A549 (cell line): ENCODE results near the gene ATG5. TPM values are rescaled to one million over a fixed set of nuclear protein-coding genes. Genes with fewer than 3 reads are reported as not detected.

Experiments used
- ATAC-seq, 2 experiments: fragments of 200-7000 bp in 1 of 2; fragments of >200 bp in 1 of 2; cut with Nextera tagmentation in 1 of 2; cut with Tn5 transposase in 1 of 2; 3 replicates each; pipeline versions ENCODE4 v1.8.0 to v1.9.1; 2018 to 2020; ENCODE audit warnings: mild to moderate bottlenecking in 1 of 2, moderate library complexity in 1 of 2
- CTCF ChIA-PET: fragments of 300-600 bp; sonication (Branson Sonifier 250); formaldehyde crosslinking; extraction: SDS; loops from one replicate; lab custom pipeline; 2021; ENCODE audit warnings: antibody characterized with exemption, inconsistent platforms; lab: Yijun Ruan, JAX
- POLR2A ChIA-PET: fragments of 350-600 bp; formaldehyde crosslinking; extraction: SDS; loops from one replicate; lab custom pipeline; 2021; ENCODE audit warnings: antibody characterized with exemption, inconsistent platforms; lab: Yijun Ruan, JAX
- DNase-seq, 2 experiments: peaks; one replicate each; pipeline versions ENCODE4 v3.0.0 to v3.0.0-alpha.2; 2011 to 2016; ENCODE audit warnings: low read depth in 1 of 2, low spot score in 1 of 2
- FAIRE-seq: peaks from 2 replicates; lab custom pipeline; 2011; peaks lifted over from hg19 to GRCh38; lab: Jason Lieb, UNC
- H3K27ac ChIP-seq, 2 experiments: fragments of >200 bp; sonication (Bioruptor Twin); formaldehyde crosslinking; 3 replicates each; pipeline ENCODE4 v1.5.1; 2016 to 2017
- H3K4me1 ChIP-seq: fragments of >200 bp; sonication (Bioruptor Twin); formaldehyde crosslinking; 3 replicates; pipeline ENCODE4 v1.6.1; 2016
- H3K4me2 ChIP-seq: fragments of >200 bp; sonication (Bioruptor Twin); formaldehyde crosslinking; 3 replicates; pipeline ENCODE4 v1.6.1; 2016
- H3K4me3 ChIP-seq: fragments of >200 bp; sonication (Bioruptor Twin); formaldehyde crosslinking; 3 replicates; pipeline ENCODE4 v1.5.1; 2016
- H3K9me3 ChIP-seq: fragments of >200 bp; sonication (Bioruptor Twin); formaldehyde crosslinking; 3 replicates; pipeline ENCODE4 v1.6.1; 2016
- CBX2 ChIP-seq: fragments of 200-600 bp; sonication (generic); IDR thresholded peaks from 2 replicates; pipeline ENCODE4 v1.6.1; 2016; ENCODE audit warnings: low read depth, mild to moderate bottlenecking, borderline replicate concordance
- CEBPB ChIP-seq, 2 experiments: fragments of >200 bp in 1 of 2; sonication (Bioruptor Twin) in 1 of 2; formaldehyde crosslinking in 1 of 2; IDR thresholded peaks; 2 replicates each; pipeline ENCODE4 v1.6.1; 2012 to 2016
- CHD4 ChIP-seq: fragments of 200-600 bp; sonication (generic); IDR thresholded peaks from 2 replicates; pipeline ENCODE4 v1.6.1; 2016; ENCODE audit warnings: antibody characterized with exemption, mild to moderate bottlenecking, borderline replicate concordance
- EHMT2 ChIP-seq: fragments of 200-600 bp; sonication (generic); IDR thresholded peaks from 2 replicates; pipeline ENCODE4 v1.6.1; 2016; ENCODE audit warnings: antibody characterized with exemption, low read depth, mild to moderate bottlenecking, moderate library complexity
- ESRRA ChIP-seq: fragments of 150-350 bp; IDR thresholded peaks from 2 replicates; pipeline ENCODE4 v1.6.1; 2014; ENCODE audit warnings: mild to moderate bottlenecking, low read length, borderline replicate concordance
- FOSB ChIP-seq: fragments of 250-450 bp; sonication (Bioruptor Pico); IDR thresholded peaks from 2 replicates; pipeline ENCODE4 v1.5.0; 2020; ENCODE audit warnings: mild to moderate bottlenecking, moderate library complexity
- FOSL2 ChIP-seq, 2 experiments: fragments of 450-650 bp in 1 of 2; fragments of >200 bp in 1 of 2; sonication (Bioruptor Twin) in 1 of 2; formaldehyde crosslinking; IDR thresholded peaks; 2 replicates each; pipeline versions ENCODE4 v1.5.0 to v1.6.1; 2016 to 2020; ENCODE audit warnings: mild to moderate bottlenecking in 1 of 2, moderate library complexity in 1 of 2
- FOXS1 ChIP-seq: fragments of 250-450 bp; sonication (Bioruptor Pico); IDR thresholded peaks from 2 replicates; pipeline ENCODE4 v1.5.0; 2020; ENCODE audit warnings: mild to moderate bottlenecking, moderate library complexity
- HOXB13 ChIP-seq: fragments of 250-450 bp; sonication (Bioruptor Pico); IDR thresholded peaks from 2 replicates; pipeline ENCODE4 v1.5.0; 2020; ENCODE audit warnings: low read depth, mild to moderate bottlenecking, moderate library complexity
- HOXB5 ChIP-seq: fragments of 250-450 bp; sonication (Bioruptor Pico); IDR thresholded peaks from 2 replicates; pipeline ENCODE4 v1.5.0; 2020; ENCODE audit warnings: mild to moderate bottlenecking, moderate library complexity
- JUN ChIP-seq, 2 experiments: fragments of >200 bp; sonication (Bioruptor Twin); formaldehyde crosslinking; IDR thresholded peaks; 2 replicates in 1 of 2; 3 replicates in 1 of 2; pipeline ENCODE4 v1.6.1; 2016 to 2017
- KDM1A ChIP-seq: fragments of 200-600 bp; sonication (generic); IDR thresholded peaks from 2 replicates; pipeline ENCODE4 v1.6.1; 2016; ENCODE audit warnings: low read depth, mild to moderate bottlenecking
- KDM5A ChIP-seq: fragments of 200-600 bp; sonication (generic); IDR thresholded peaks from 2 replicates; pipeline ENCODE4 v1.6.1; 2016; ENCODE audit warnings: antibody characterized with exemption, mild to moderate bottlenecking
- MAZ ChIP-seq: fragments of 150-350 bp; IDR thresholded peaks from 2 replicates; pipeline ENCODE4 v1.6.1; 2014; ENCODE audit warnings: antibody characterized with exemption, low read depth, low read length, borderline replicate concordance
- MYC ChIP-seq: IDR thresholded peaks from 2 replicates; pipeline ENCODE4 v1.6.1; 2012; ENCODE audit warnings: mild to moderate bottlenecking, inconsistent platforms, low read length, improper control_type of control experiment, borderline replicate concordance
- NFE2L2 ChIP-seq: fragments of 150-350 bp; conservative IDR thresholded peaks from 2 replicates; pipeline ENCODE4 v1.6.1; 2014; ENCODE audit warnings: low read length
- NPAS2 ChIP-seq: fragments of 250-450 bp; sonication (Bioruptor Pico); IDR thresholded peaks from 2 replicates; pipeline ENCODE4 v1.8.0; 2022; ENCODE audit warnings: mild to moderate bottlenecking, moderate library complexity, borderline replicate concordance
- PHF8 ChIP-seq: fragments of 200-600 bp; sonication (generic); IDR thresholded peaks from 2 replicates; pipeline ENCODE4 v1.6.1; 2016; ENCODE audit warnings: low read depth, mild to moderate bottlenecking, antibody characterized with exemption, moderate library complexity, borderline replicate concordance
- RAD21 ChIP-seq, 2 experiments: fragments of >200 bp in 1 of 2; sonication (Bioruptor Twin) in 1 of 2; formaldehyde crosslinking in 1 of 2; IDR thresholded peaks in 1 of 2; conservative IDR thresholded peaks in 1 of 2; 2 replicates in 1 of 2; 3 replicates in 1 of 2; pipeline ENCODE4 v1.6.1; 2012 to 2018; ENCODE audit warnings: inconsistent platforms in 1 of 2
- RNF2 ChIP-seq: fragments of 200-600 bp; sonication (generic); IDR thresholded peaks from 2 replicates; pipeline ENCODE4 v1.6.1; 2016; ENCODE audit warnings: low read depth, mild to moderate bottlenecking, antibody characterized with exemption, moderate library complexity, borderline replicate concordance
- WGBS: methylation state at CpG from one replicate; pipeline ENCODE4 v1.1.6; 2017; ENCODE audit errors: missing lambda C conversion rate; 5-methylcytosine and 5-hydroxymethylcytosine counted together
- polyA plus RNA-seq, 4 experiments: library from polyadenylated mRNA; depleted of rRNA in 3 of 4; stranded (reverse); fragments of >200 nt; fragmentation: RNase III in 1 of 4; extraction: RNeasy Plus Mini Kit Qiagen cat#74134 plus additional on column Dnase treatment in 1 of 4; gene quantifications; 2 replicates in 3 of 4; 3 replicates in 1 of 4; pipeline ENCODE4 v1.2.3, GENCODE V29; 2011 to 2017
- TF ChIP-seq, protein P1 (sequence below): IDR thresholded peaks from 2 replicates; pipeline ENCODE4 v1.6.1; 2012
- TF ChIP-seq, protein P2 (sequence below): fragments of >200 bp; sonication (Bioruptor Twin); formaldehyde crosslinking; IDR thresholded peaks from 3 replicates; pipeline ENCODE4 v1.5.1; 2016
- TF ChIP-seq, protein P3 (sequence below): fragments of >200 bp; sonication (Bioruptor Twin); formaldehyde crosslinking; IDR thresholded peaks from 3 replicates; pipeline ENCODE4 v1.6.1; 2016

ATG5 gene
- polyA plus RNA-seq, 2 of the 4 experiments (the other 2 are of a cell fraction) = 26.6 to 53.5 TPM

DNA sequence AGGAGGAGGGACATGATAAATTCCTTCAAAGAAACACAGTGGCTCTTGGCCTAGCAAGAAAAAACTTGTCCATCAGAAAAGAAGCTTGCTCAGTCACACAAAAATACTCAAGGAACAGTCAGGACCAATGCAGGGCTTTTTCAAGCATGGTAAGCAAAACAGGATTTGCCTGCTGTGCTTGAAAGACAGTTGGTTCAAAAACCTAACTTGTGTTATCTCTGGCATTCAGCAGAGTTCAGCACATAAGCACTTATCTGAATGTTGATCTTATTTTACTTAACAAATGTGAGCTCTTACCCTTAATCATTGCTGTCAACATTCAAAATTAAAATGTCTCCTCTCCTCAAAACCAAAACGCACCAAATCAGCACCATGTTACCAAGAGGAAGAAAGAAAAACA, 38.3 kb downstream of the ATG5 start:
- POLR2A ChIA-PET = no interaction called here
- peaks cover 9% of the 10 kb centered on the region; the same call in 2 of the 3 replicates for H3K9me3 ChIP-seq
- 81% methylated on average over 1 of the region's 1 CpG for WGBS
- H3K27ac ChIP-seq = no peak overlapping the region
- H3K4me2 ChIP-seq = no peak overlapping the region
- no peak overlapping the region for H3K4me3 ChIP-seq
- no peak for TF ChIP-seq PHF8
- no peak for TF ChIP-seq MAZ
- no peak for TF ChIP-seq RNF2
- TF ChIP-seq FOXS1 (CRISPR knock-in tag) = no peak
- no peak for TF ChIP-seq ESRRA
- no peak for TF ChIP-seq HOXB5 (CRISPR knock-in tag)
- TF ChIP-seq, protein P1, sequence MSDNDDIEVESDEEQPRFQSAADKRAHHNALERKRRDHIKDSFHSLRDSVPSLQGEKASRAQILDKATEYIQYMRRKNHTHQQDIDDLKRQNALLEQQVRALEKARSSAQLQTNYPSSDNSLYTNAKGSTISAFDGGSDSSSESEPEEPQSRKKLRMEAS = no peak
- TF ChIP-seq, protein P2, sequence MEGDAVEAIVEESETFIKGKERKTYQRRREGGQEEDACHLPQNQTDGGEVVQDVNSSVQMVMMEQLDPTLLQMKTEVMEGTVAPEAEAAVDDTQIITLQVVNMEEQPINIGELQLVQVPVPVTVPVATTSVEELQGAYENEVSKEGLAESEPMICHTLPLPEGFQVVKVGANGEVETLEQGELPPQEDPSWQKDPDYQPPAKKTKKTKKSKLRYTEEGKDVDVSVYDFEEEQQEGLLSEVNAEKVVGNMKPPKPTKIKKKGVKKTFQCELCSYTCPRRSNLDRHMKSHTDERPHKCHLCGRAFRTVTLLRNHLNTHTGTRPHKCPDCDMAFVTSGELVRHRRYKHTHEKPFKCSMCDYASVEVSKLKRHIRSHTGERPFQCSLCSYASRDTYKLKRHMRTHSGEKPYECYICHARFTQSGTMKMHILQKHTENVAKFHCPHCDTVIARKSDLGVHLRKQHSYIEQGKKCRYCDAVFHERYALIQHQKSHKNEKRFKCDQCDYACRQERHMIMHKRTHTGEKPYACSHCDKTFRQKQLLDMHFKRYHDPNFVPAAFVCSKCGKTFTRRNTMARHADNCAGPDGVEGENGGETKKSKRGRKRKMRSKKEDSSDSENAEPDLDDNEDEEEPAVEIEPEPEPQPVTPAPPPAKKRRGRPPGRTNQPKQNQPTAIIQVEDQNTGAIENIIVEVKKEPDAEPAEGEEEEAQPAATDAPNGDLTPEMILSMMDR = no peak
- no peak for TF ChIP-seq KDM5A
- no peak for TF ChIP-seq RAD21 (conservative IDR thresholded peaks at IDR 0.05 in 1 of 2, IDR thresholded peaks at IDR 0.05 in 1 of 2)
- TF ChIP-seq FOSB (CRISPR knock-in tag) = no peak
- no peak for TF ChIP-seq FOSL2 (IDR thresholded peaks at IDR 0.05)
- no peak for TF ChIP-seq FOSL2 (CRISPR knock-in tag; IDR thresholded peaks at IDR 0.05)
- no peak for TF ChIP-seq JUN (IDR thresholded peaks at IDR 0.05)
- no peak for ATAC-seq
- no peaks in the 10 kb centered on the region for H3K4me1 ChIP-seq
- no peak for FAIRE-seq
- CTCF ChIA-PET = no interaction called here
- no peak for DNase-seq

DNA sequence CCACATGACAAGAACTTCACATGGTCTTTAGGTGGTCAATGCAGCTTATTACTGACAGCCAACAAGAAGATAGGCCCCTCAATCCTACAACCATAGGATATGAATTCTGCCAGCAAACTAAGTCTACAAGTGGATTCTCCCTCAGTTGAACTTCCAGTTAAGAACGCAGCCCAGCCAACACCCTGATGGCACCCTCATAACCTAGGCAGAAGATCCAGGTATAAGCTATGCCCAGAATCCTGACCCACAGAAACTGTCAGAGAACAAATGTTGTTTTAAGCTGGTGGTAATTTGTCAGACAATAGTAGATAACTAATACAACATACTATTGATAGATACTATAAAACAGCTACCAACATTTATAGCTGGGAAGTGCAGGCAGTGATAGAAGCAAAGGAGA, 38.8 kb downstream of the ATG5 start:
- DNase-seq = no peak
- H3K4me2 ChIP-seq = no peak overlapping the region
- H3K4me3 ChIP-seq = no peak overlapping the region
- no peaks in the 10 kb centered on the region for H3K4me1 ChIP-seq
- 92% methylated on average over 1 of the region's 1 CpG for WGBS
- ChIA-PET POLR2A (no interaction called here), CTCF (no interaction called here)
- ATAC-seq = no peak
- TF ChIP-seq NFE2L2 = no peak
- TF ChIP-seq HOXB13 (CRISPR knock-in tag) = no peak
- TF ChIP-seq CHD4 = no peak
- TF ChIP-seq, protein P3, sequence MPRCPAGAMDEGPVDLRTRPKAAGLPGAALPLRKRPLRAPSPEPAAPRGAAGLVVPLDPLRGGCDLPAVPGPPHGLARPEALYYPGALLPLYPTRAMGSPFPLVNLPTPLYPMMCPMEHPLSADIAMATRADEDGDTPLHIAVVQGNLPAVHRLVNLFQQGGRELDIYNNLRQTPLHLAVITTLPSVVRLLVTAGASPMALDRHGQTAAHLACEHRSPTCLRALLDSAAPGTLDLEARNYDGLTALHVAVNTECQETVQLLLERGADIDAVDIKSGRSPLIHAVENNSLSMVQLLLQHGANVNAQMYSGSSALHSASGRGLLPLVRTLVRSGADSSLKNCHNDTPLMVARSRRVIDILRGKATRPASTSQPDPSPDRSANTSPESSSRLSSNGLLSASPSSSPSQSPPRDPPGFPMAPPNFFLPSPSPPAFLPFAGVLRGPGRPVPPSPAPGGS = no peak
- TF ChIP-seq CBX2 = no peak
- TF ChIP-seq EHMT2 = no peak
- TF ChIP-seq, protein P1 = no peak
- TF ChIP-seq KDM1A = no peak
- TF ChIP-seq CEBPB (IDR thresholded peaks at IDR 0.05) = no peak
- no peak for TF ChIP-seq MYC
- no peak for TF ChIP-seq NPAS2 (CRISPR knock-in tag)
- FAIRE-seq = no peak
- no peak overlapping the region for H3K27ac ChIP-seq
- H3K9me3 ChIP-seq = peaks cover 9% of the 10 kb centered on the region; the same call in 2 of the 3 replicates
